Peyer's patch (tissue), 4 donors: ENCODE data around the gene UPF2.

Source experiments
- POLR2A ChIP-seq, 2 donors: fragments of 450-650 bp; IDR thresholded peaks; one replicate each; pipeline ENCODE4 v1.5.1; 2017; ENCODE audit warnings: antibody characterized with exemption in 2 of 2, mild to moderate bottlenecking in 2 of 2, moderate library complexity in 2 of 2
- TF ChIP-seq, protein P1 (sequence below), 6 experiments: fragments of 450-650 bp in 4 of 6; fragments of 200-600 bp in 2 of 6; sonication (generic) in 1 of 6; IDR thresholded peaks; one replicate each; pipeline ENCODE4 v1.5.1; 2017 to 2019; ENCODE audit warnings: antibody characterized with exemption in 6 of 6, mild to moderate bottlenecking in 3 of 6, moderate library complexity in 1 of 6

DNA sequence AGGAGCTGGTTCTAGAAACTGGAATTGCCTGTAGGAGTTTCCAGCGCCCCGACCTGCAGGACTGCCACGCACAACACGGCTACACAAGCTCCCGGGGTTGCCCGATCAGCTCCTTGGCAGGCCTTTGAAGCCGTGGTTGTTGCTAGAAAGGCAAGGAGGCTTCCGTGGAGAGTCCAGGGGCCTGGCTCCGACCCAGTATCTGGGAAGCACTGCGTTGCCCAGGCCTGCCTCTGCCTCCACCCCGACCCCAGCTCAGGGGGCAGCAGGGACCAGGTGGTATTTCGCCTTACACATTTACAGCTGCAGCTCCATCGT, 165.1 kb downstream of the UPF2 start:
- TF ChIP-seq, protein P1, sequence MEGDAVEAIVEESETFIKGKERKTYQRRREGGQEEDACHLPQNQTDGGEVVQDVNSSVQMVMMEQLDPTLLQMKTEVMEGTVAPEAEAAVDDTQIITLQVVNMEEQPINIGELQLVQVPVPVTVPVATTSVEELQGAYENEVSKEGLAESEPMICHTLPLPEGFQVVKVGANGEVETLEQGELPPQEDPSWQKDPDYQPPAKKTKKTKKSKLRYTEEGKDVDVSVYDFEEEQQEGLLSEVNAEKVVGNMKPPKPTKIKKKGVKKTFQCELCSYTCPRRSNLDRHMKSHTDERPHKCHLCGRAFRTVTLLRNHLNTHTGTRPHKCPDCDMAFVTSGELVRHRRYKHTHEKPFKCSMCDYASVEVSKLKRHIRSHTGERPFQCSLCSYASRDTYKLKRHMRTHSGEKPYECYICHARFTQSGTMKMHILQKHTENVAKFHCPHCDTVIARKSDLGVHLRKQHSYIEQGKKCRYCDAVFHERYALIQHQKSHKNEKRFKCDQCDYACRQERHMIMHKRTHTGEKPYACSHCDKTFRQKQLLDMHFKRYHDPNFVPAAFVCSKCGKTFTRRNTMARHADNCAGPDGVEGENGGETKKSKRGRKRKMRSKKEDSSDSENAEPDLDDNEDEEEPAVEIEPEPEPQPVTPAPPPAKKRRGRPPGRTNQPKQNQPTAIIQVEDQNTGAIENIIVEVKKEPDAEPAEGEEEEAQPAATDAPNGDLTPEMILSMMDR (IDR thresholded peaks at IDR 0.05): no peak
- TF ChIP-seq POLR2A (IDR thresholded peaks at IDR 0.05): no peak
